Measurements from ENCODE around the gene IGF1R. TPM values are rescaled to one million over a fixed set of nuclear protein-coding genes. Genes with fewer than 3 reads are reported as not detected.
A peak's percentile ranks its signal among the peaks of the same experiment; 100 is the strongest.

IGF1R gene
- total RNA-seq, 1 donor from 2014 or later: 131 TPM

GRCh38 chr15:98905963-98906711 lies 257.8 kb downstream of the IGF1R start:
- Mint-ChIP-seq H3K27ac (ENCODE audit: unreplicated experiment) (peak overlapping the region; percentile 15), H3K27me3 (ENCODE audit: unreplicated experiment) (peaks cover 7% of the 10 kb centered on the region), H3K4me1 (ENCODE audit: unreplicated experiment) (peaks cover 3% of the 10 kb centered on the region), H3K9me3 (ENCODE audit: unreplicated experiment) (no peaks in the 10 kb centered on the region), H3K36me3 (ENCODE audit: low read depth, unreplicated experiment) (peaks cover 25% of the 10 kb centered on the region), H3K4me3 (ENCODE audit: unreplicated experiment) (no peak overlapping the region)
- no peak for TF ChIP-seq CTCF (IDR thresholded peaks at IDR 0.05; ENCODE audit: unreplicated experiment)
- DNase-seq (ENCODE audit: low spot score): no peak

- DNase-seq (ENCODE audit: low spot score): no peak
- Mint-ChIP-seq H3K27ac (ENCODE audit: unreplicated experiment) (no peak overlapping the region), H3K4me1 (ENCODE audit: unreplicated experiment) (peaks cover 3% of the 10 kb centered on the region), H3K36me3 (ENCODE audit: low read depth, unreplicated experiment) (peaks cover 26% of the 10 kb centered on the region), H3K9me3 (ENCODE audit: unreplicated experiment) (no peaks in the 10 kb centered on the region), H3K27me3 (ENCODE audit: unreplicated experiment) (peaks cover 6% of the 10 kb centered on the region), H3K4me3 (ENCODE audit: unreplicated experiment) (no peak overlapping the region)
- TF ChIP-seq CTCF (IDR thresholded peaks at IDR 0.05; ENCODE audit: unreplicated experiment): no peak
Measured at GRCh38 chr15:98906712-98907083, 258.4 kb downstream of the IGF1R start.

- H3K27ac Mint-ChIP-seq (ENCODE audit: unreplicated experiment): peak overlapping the region; percentile 42
- TF ChIP-seq CTCF (IDR thresholded peaks at IDR 0.05; ENCODE audit: unreplicated experiment): no peak
- H3K27me3 Mint-ChIP-seq (ENCODE audit: unreplicated experiment): peaks cover 4% of the 10 kb centered on the region
- H3K9me3 Mint-ChIP-seq (ENCODE audit: unreplicated experiment): no peaks in the 10 kb centered on the region
- H3K36me3 Mint-ChIP-seq (ENCODE audit: low read depth, unreplicated experiment): peaks cover 33% of the 10 kb centered on the region
- peaks cover 3% of the 10 kb centered on the region for H3K4me1 Mint-ChIP-seq (ENCODE audit: unreplicated experiment)
- H3K4me3 Mint-ChIP-seq (ENCODE audit: unreplicated experiment): no peak overlapping the region
- no peak for DNase-seq (ENCODE audit: low spot score)
Measured at GRCh38 chr15:98907927-98908471, 259.7 kb downstream of the IGF1R start.

GRCh38 chr15:98909968-98910885 lies 261.9 kb downstream of the IGF1R start:
- Mint-ChIP-seq H3K9me3 (ENCODE audit: unreplicated experiment) (no peaks in the 10 kb centered on the region), H3K4me1 (ENCODE audit: unreplicated experiment) (peaks cover 7% of the 10 kb centered on the region), H3K27me3 (ENCODE audit: unreplicated experiment) (peaks cover 4% of the 10 kb centered on the region), H3K4me3 (ENCODE audit: unreplicated experiment) (no peak overlapping the region), H3K27ac (ENCODE audit: unreplicated experiment) (peak overlapping the region; percentile 36), H3K36me3 (ENCODE audit: low read depth, unreplicated experiment) (peaks cover 31% of the 10 kb centered on the region)
- no peak for DNase-seq (ENCODE audit: low spot score)
- no peak for TF ChIP-seq CTCF (IDR thresholded peaks at IDR 0.05; ENCODE audit: unreplicated experiment)

Data from endothelial cell (in vitro differentiated cells).